NCI-H2029 treated with DMSO at 0.1 percent for 48 hours (cell line): ENCODE measurements around the gene BGN.

ENCODE experiments used
- DNase-seq: peaks from one replicate; lab custom pipeline; 2025; lab: John Stamatoyannopoulos, UW

The BGN gene

GRCh38 chrX:153494541-153495361, at the start of gene BGN:
TSS of gene BGN (plus strand) at chrX:153494980. CDS start at chrX:153504632, 9,652 bp downstream.
- no peak for DNase-seq

DNA sequence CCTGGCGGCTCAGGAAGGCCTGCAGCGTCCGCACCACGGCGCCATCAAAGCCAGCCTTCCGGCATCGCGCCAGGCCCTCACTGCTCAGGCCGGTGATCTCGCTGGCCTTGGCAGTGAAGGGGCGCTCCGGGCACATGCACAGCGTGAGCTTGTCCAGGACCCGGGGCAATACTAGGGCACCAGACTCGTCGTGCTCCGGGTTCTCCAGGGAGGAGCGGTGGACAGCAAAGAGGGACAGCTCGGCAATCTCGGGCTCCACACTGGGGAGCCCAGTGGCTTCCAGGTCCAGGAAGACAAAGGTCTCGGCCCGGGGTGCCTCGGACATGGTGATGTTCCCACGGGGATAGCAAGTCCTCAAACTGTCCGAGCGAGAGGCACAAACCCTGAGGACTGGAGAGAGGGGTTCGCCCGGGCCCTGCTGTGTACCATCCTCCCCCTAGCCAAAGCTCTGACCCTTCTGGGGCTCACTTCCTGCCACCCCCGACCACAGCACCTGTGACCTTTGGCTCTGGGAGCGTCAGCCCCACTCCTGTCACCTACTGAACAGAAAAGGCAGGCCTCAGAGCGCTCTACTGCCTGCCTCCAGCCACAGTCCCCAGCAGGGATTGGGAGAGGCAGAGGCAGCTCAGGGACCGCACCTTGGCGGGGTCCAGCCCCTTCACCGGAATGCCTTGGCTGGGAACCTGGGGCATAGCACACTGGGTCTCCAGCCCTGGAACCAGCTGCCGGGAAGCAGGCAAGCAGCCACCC, 49.5 kb upstream of the BGN start:
- no peak for DNase-seq

GRCh38 chrX:153445856-153446635, 48.7 kb upstream of the BGN start, which contains the start of gene TREX2:
TSS of gene TREX2 (minus strand) at chrX:153446056. CDS start at chrX:153445430, 626 bp downstream.
- DNase-seq, result no peak

GRCh38 chrX:153446636-153446936, 48.2 kb upstream of the BGN start:
- no peak for DNase-seq

DNA sequence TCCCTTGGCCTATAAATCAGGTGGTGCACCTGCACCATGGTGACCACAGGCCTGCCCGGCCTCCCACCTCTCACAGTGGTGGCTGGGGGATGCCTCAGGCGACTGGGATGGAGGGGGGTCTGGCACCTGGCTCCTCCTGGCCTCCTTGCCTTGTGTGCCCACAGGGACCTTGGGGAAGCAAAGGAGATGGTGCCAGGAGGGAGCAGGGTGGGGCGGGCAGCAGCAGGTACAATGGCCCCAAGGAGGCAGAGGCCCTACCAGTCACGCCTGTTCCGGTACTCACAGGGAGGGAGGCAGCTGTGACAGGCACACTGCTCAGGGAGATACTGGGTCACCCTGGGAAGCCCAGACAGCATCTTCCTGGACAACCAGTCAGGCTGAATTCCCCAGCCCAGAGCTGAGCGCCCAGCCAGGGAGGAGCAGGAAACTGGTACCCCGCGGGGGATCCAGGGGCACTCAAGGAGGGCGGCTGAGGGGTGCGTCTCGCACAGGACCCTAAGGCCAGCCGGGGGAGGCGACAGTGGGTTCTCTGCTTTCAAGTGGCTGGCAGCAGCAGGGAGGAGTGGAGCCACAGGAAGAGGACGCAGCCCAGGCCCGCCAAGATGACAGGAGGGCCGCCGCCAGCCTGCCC, 47.7 kb upstream of the BGN start:
- DNase-seq, result no peak

- DNase-seq, result no peak
Observed at GRCh38 chrX:153447581-153447960, 47.2 kb upstream of the BGN start.

DNA sequence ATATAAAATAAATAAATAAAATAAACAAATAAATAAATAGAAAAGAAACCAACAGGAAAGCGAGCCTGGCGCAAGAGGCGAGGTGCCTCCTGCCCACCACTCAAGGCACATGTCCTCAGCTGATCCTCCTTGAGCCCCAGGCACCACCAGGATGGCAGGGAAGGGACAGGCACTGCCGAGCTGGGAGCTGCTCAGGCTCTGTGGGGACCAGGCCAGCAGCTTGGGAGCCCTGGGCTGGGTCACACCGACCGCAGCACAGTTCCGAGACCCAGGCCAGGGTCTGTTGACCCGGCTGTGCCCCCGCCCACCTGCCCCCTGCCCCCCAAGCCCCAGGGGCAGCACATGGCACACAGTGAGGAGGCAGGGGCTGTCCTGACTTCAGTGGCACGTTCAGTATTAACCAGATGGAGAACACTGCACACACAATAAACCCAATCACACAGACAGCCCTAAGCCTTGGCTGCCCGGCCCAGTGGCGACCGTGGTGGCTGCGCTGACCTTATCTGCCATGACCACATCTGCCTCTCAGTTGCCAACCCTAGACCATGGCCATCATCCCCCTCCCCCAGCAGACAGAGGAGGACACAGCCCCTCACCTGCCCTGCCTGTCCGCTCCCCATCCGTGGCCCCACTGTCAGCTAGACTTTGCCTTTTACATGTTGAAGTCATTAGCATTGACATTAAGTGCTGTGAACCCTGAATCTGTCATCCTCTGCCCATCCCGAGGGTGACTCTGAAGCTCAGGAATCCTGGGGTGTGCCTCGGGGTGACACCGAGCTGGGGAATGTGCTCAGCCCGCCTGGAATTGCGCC, 46.0 kb upstream of the BGN start:
- no peak for DNase-seq

DNA sequence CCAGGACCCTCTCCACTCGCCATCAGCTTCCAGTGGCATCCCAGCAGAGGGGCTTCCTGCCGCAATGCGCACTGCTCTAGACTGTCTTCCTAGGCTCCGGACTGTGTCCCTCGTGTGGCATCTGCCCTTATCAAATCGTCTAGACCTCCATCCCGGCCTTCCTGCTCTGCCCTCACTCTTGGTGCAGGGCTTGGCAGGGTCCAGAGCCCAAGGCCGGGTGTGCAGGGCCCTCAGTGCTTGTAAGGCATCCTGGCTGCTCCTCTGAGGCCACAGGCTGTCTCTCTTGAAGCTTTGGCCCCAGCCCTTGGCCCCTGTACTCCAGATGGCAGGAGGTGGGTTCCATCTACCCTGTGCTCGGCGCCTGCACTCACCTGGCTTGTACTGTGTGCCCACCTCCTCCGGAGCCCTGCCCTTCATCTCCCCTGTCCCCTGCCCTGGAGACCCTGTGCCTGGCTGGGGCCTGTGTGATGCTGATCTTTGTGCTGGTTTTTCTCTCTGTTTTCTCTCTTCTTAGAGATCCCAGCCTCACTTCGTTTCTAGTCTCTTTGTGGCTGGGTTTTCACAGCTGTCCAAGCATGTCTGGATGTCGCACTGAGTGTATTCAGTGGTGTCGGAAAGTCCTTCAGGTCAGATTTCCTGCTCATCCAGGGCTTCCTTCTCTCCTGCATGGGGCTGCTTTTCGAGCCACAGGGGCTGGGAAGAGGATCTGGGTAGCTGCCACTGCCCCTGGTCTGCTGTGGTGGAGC, 45.2 kb upstream of the BGN start:
- DNase-seq, result no peak

DNA sequence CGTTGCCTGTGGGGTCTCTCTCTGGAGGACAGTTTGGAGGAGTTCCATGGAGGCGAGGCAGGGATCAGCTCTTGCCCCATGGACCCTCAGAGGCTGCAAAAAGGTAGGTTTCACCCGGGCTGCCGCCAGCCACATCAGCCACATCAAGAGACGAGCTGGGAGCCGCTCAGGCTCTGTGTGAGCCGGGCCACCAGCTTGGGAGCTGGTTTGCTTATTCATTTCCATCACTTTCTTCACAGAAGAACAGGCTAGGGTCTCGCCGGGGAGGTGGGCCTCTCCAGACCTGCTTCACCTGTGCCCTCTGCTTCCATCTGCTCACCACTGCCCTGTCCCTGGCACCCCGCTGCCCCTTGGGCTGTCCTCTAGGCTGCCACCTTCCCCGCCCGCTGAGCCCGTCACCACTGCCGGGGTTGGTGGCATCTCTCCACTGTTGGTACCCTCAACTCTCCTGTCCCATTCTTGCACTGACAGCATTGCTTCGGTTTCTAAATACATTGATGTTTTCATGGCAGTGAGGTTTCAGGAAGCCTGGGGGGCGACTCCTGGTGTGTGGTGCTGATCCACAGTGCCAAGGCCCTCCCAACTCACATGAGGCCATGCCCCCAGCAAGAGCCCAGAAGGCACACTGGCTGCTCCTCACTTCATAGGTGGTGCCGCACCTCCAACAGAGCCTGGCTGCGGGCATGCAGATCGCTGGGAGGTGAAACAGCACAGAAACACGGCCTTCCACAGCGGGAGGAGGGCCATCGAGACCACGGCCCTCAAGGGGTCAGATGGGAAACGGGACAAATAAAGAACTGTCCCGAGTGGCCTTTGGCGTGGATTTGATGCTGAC, 44.4 kb upstream of the BGN start:
- no peak for DNase-seq

DNA sequence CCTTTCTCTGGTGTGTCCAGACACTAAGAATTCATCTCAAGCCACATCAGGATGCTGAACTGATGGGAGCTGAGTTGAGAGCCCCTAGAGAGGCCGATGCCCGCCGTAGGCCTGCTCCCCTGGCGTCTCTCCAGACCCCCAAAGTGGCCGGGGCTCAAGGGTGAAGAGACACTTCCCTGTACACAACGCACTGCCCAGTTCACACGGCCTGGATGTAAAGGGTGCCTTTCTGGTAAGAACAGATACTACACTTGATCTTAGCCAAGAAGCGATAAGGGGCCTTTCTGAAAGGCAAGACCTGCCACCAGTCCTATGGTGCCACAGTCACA, 43.9 kb upstream of the BGN start:
- no peak for DNase-seq

DNA sequence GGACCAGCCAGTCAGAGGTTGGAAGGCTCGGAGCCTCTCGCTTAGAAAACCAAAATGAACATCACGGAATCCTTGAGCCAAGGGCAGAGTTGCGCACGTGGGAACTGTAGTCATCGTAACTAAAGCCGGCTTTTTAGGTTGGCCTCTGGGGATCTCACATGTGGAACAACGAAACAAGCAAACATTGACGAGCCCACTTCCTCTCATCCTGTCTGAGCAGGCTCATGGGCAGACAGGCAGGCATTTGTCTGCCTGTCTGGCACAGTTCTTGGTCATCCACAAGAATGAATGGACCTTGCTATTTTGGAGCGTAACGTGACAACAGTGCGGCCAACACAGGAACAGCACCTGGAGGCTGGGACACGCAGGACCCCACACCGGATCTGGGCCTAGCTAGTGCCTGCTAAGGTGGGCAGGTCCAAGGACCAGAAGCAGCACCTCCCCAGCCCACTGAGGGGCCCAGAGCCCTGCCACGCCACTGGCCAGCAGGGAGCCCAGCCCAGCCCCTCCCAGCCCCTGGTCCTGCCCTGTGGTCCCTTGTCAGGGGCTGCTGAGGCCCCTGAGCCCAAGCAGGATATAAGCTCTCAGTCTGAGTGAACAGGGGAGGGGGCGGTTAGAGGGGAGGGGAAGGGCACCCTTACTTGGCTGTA, 39.8 kb upstream of the BGN start:
- DNase-seq, result no peak

DNA sequence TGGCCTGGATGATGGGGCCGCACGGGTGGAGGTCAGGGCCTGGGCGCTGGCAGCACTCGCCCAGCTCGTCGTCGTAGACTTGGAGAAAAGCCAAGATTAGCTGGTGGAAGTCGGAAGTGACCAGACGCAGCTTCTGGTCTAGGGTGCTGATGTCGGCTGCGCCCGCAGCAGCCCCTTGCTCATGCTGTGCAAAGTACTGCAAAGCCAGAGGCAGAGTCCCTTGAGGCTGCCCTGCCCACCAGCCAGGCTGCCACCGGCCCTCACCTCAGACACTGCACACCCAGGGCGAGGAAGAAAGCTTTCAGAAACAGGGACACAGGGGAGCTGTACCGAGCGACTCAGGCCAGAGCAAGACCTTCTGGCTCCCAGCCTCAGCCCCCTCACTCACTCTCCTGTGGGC, 39.2 kb upstream of the BGN start:
- no peak for DNase-seq

GRCh38 chrX:153456161-153456560, 38.6 kb upstream of the BGN start:
- no peak for DNase-seq

- no peak for DNase-seq
Observed at GRCh38 chrX:153456704-153457103, 38.1 kb upstream of the BGN start.

- no peak for DNase-seq
Observed at GRCh38 chrX:153457136-153457825, 37.5 kb upstream of the BGN start.

GRCh38 chrX:153457827-153458466, 36.8 kb upstream of the BGN start:
- DNase-seq, result no peak

- DNase-seq, result no peak
Observed at GRCh38 chrX:153458476-153458875, 36.3 kb upstream of the BGN start.

- no peak for DNase-seq
Observed at GRCh38 chrX:153459986-153460385, 34.8 kb upstream of the BGN start.
